GM12878 (cell line): ENCODE measurements around the gene MAPT. TPM values are rescaled to one million over a fixed set of nuclear protein-coding genes. Genes with fewer than 3 reads are reported as not detected.

Source experiments
- ATAC-seq: fragments of 200-7000 bp; cut with Tn5 transposase; 3 replicates; pipeline ENCODE4 v1.9.1; 2020; ENCODE audit warnings: mild to moderate bottlenecking, moderate library complexity
- BruUV-seq: library from RNA; stranded (reverse); fragments of 400-500 nt; replicated peaks from 2 replicates; lab custom pipeline; 2021; lab: Mats Ljungman, UMichigan
- CTCF ChIA-PET: fragments of 300-600 bp; sonication (Branson Sonifier 250); formaldehyde crosslinking; extraction: SDS; loops from one replicate; lab custom pipeline; 2021; ENCODE audit warnings: inconsistent platforms; lab: Yijun Ruan, JAX
- POLR2A ChIA-PET: fragments of 350-600 bp; formaldehyde crosslinking; extraction: SDS; loops from one replicate; lab custom pipeline; 2021; ENCODE audit warnings: inconsistent platforms; lab: Charles Lee
- RAD21 ChIA-PET: fragments of 300-600 bp; sonication (Branson Sonifier 250); formaldehyde crosslinking; loops from one replicate; lab custom pipeline; 2023; ENCODE audit warnings: antibody characterized with exemption; ENCODE audit not compliant: unreplicated experiment; lab: Charles Lee
- SMC1A ChIA-PET: fragments of 300-600 bp; sonication (Branson Sonifier 250); formaldehyde crosslinking; loops from one replicate; lab custom pipeline; 2023; ENCODE audit not compliant: unreplicated experiment, uncharacterized antibody; lab: Charles Lee
- DNase-seq: peaks from one replicate; pipeline ENCODE4 v3.0.0-alpha.2; 2011; ENCODE audit warnings: low read depth, low spot score
- FAIRE-seq: peaks from 3 replicates; lab custom pipeline; 2011; peaks lifted over from hg19 to GRCh38; lab: Jason Lieb, UNC
- H2AFZ ChIP-seq: 2 replicates; pipeline ENCODE4 v1.6.0; 2011; ENCODE audit warnings: low read depth, low read length, control low read depth; ENCODE audit not compliant: control insufficient read depth
- H3K27ac ChIP-seq: 2 replicates; pipeline ENCODE4 v1.5.1; 2011; ENCODE audit warnings: control low read depth; ENCODE audit not compliant: control insufficient read depth, insufficient read depth
- H3K27me3 ChIP-seq, 2 experiments: replicated peaks in 1 of 2; 2 replicates each; pipeline versions ENCODE4 v1.6.0 to v1.6.1; 2011; ENCODE audit warnings: low read length in 1 of 2; ENCODE audit not compliant: control insufficient read depth in 2 of 2, insufficient read depth in 2 of 2
- H3K36me3 ChIP-seq, 2 experiments: 2 replicates each; pipeline ENCODE4 v1.5.1; 2011; ENCODE audit warnings: low read length in 1 of 2; ENCODE audit not compliant: control insufficient read depth in 2 of 2, insufficient read depth in 2 of 2
- H3K4me1 ChIP-seq: 2 replicates; pipeline ENCODE4 v1.6.1; 2011; ENCODE audit warnings: mild to moderate bottlenecking, low read length, moderate library complexity, mixed read lengths; ENCODE audit not compliant: control insufficient read depth, insufficient read depth
- H3K4me2 ChIP-seq: 2 replicates; pipeline ENCODE4 v1.6.0; 2011; ENCODE audit warnings: control low read depth; ENCODE audit not compliant: control insufficient read depth, insufficient read depth
- H3K4me3 ChIP-seq: fragments of 200-600 bp; sonication (generic); 2 replicates; pipeline ENCODE4 v1.5.1; 2016
- H3K79me2 ChIP-seq: 2 replicates; pipeline ENCODE4 v1.6.0; 2011; ENCODE audit warnings: low read length; ENCODE audit not compliant: control insufficient read depth, insufficient read depth
- H3K9ac ChIP-seq: 2 replicates; pipeline ENCODE4 v1.8.0; 2011; ENCODE audit warnings: low read length, control low read depth, mixed read lengths; ENCODE audit not compliant: control insufficient read depth, insufficient read depth
- H3K9me3 ChIP-seq: replicated peaks from 3 replicates; pipeline ENCODE4 v1.5.1; 2011; ENCODE audit warnings: mild to moderate bottlenecking, low read length; ENCODE audit not compliant: control insufficient read depth, insufficient read depth
- H4K20me1 ChIP-seq: 2 replicates; pipeline ENCODE4 v1.6.0; 2011; ENCODE audit not compliant: control insufficient read depth, insufficient read depth
- CEBPZ ChIP-seq: fragments of 150-350 bp; IDR thresholded peaks from 2 replicates; pipeline ENCODE4 v1.6.1; 2016; ENCODE audit warnings: low read depth, low read length
- DPF2 ChIP-seq: fragments of 450-650 bp; IDR thresholded peaks from 2 replicates; pipeline ENCODE4 v1.6.1; 2017; ENCODE audit warnings: mild to moderate bottlenecking
- ETV6 ChIP-seq, 2 experiments: fragments of 450-650 bp in 1 of 2; IDR thresholded peaks in 1 of 2; conservative IDR thresholded peaks in 1 of 2; 2 replicates each; pipeline ENCODE4 v1.6.1; 2014; ENCODE audit warnings: antibody characterized with exemption in 1 of 2, borderline replicate concordance in 1 of 2, low read depth in 1 of 2, mild to moderate bottlenecking in 1 of 2, moderate library complexity in 1 of 2
- MTA3 ChIP-seq: IDR thresholded peaks from 2 replicates; pipeline ENCODE4 v1.6.1; 2012; ENCODE audit warnings: low read length, inconsistent platforms, borderline replicate concordance
- POU2F2 ChIP-seq: IDR thresholded peaks from 3 replicates; pipeline ENCODE4 v1.6.1; 2011; ENCODE audit warnings: low read depth, mild to moderate bottlenecking, low read length, borderline replicate concordance
- RELB ChIP-seq: fragments of 450-650 bp; IDR thresholded peaks from 2 replicates; pipeline ENCODE4 v1.6.1; 2017; ENCODE audit warnings: low read depth, mild to moderate bottlenecking, moderate library complexity
- SIN3A ChIP-seq: IDR thresholded peaks from 2 replicates; pipeline ENCODE4 v1.6.1; 2012; ENCODE audit warnings: low read depth, low read length, improper control_type of control experiment
- TAF1 ChIP-seq: IDR thresholded peaks from 2 replicates; pipeline ENCODE4 v1.6.1; 2011; ENCODE audit warnings: mild to moderate bottlenecking, low read depth, low read length, borderline replicate concordance
- TCF7 ChIP-seq: IDR thresholded peaks from 2 replicates; pipeline ENCODE4 v1.6.1; 2014; ENCODE audit warnings: antibody characterized with exemption, borderline replicate concordance
- ZNF622 ChIP-seq: fragments of 450-650 bp; IDR thresholded peaks from 2 replicates; pipeline ENCODE4 v1.6.1; 2017; ENCODE audit warnings: mild to moderate bottlenecking, inconsistent platforms
- ZSCAN29 ChIP-seq: fragments of 450-650 bp; IDR thresholded peaks from 2 replicates; pipeline ENCODE4 v1.6.1; 2017; ENCODE audit warnings: mild to moderate bottlenecking, moderate library complexity
- ZZZ3 ChIP-seq: IDR thresholded peaks from 2 replicates; pipeline ENCODE4 v1.6.1; 2011; ENCODE audit warnings: low read depth; ENCODE audit not compliant: control insufficient read depth, insufficient read length
- WGBS: methylation state at CpG from one replicate; pipeline ENCODE4 v1.1.6; 2016; ENCODE audit warnings: low lambda C conversion rate; ENCODE audit not compliant: insufficient replicate concordance, insufficient coverage; ENCODE audit errors: missing lambda C conversion rate; 5-methylcytosine and 5-hydroxymethylcytosine counted together
- in situ Hi-C: fragments of 300-500 bp; cut with MboI; formaldehyde crosslinking; loops from 9 replicates; pipeline ENCODE4 v1.14.3; 2018; ENCODE audit warnings: mixed read lengths
- intact Hi-C: fragments of 100-400 bp; cut with micrococcal nuclease; formaldehyde crosslinking; loops from one replicate; pipeline ENCODE4 v1.14.2; 2022; ENCODE audit not compliant: unreplicated experiment
- polyA plus RNA-seq, 11 experiments: library from polyadenylated mRNA; depleted of rRNA in 4 of 11; unstranded in 6 of 11; stranded (reverse) in 5 of 11; fragments of >200 nt; fragmentation: Nextera tagmentation in 4 of 11; fragmentation: Illumina TruSeq in 1 of 11; extraction: Ambion mirVana in 4 of 11; extraction: Trizol in 1 of 11; gene quantifications; 1 replicate in 1 of 11; 2 replicates in 10 of 11; pipeline versions ENCODE4 v1.2.1 to v1.2.3, GENCODE V29; 2011 to 2016; ENCODE audit warnings: inconsistent platforms in 2 of 11, missing spikeins in 2 of 11, low read depth in 1 of 11
- total RNA-seq, 4 experiments: library from RNA; depleted of rRNA in 3 of 4; stranded (reverse); fragments of >200 nt in 3 of 4; fragmentation: Illumina TruSeq in 1 of 4; extraction: Trizol in 1 of 4; gene quantifications; 2 replicates each; pipeline versions ENCODE4 v1.2.1 to v1.2.3, GENCODE V29; 2013 to 2021

The MAPT gene
- total and polyA plus RNA-seq, 10 of the 15 experiments (the other 5 are each of a cell fraction or from before 2014, with no cell fraction given): under 0.01 to 0.05 (median 0.03) TPM; not detected in 7

GRCh38 chr17:46000757-46001156 is 106.4 kb downstream of the MAPT start (continued):
- no peak for TF ChIP-seq RELB

- POLR2A ChIA-PET: no interaction called here
- no peak overlapping the region for H2AFZ ChIP-seq
Observed at GRCh38 chr17:46001390-46002310, 107.3 kb downstream of the MAPT start.

More at GRCh38 chr17:46001390-46002310, 107.3 kb downstream of the MAPT start:
- in situ Hi-C loops: loop anchor here (5.0 kb wide), 2 partner anchors 216 to 266 kb away; no protein-coding TSS in a partner anchor
- TF ChIP-seq ZZZ3: no peak
- no peak for TF ChIP-seq CEBPZ
- no peak for TF ChIP-seq ETV6 (conservative IDR thresholded peaks at IDR 0.05 in 1 of 2, IDR thresholded peaks at IDR 0.05 in 1 of 2; ENCODE audit: borderline replicate concordance in 1 of 2, low read depth in 1 of 2)
- no peak for TF ChIP-seq DPF2
- TF ChIP-seq TAF1: no peak
- TF ChIP-seq TCF7: no peak
- TF ChIP-seq ZNF622: no peak
- TF ChIP-seq ZSCAN29: no peak
- no peak for TF ChIP-seq MTA3
- no peak for TF ChIP-seq SIN3A
- no peak for TF ChIP-seq POU2F2
- Histone ChIP-seq H3K9ac (no peak overlapping the region), H3K27ac (no peak overlapping the region), H3K36me3 (no peaks in the 10 kb centered on the region), H3K4me1 (no peaks in the 10 kb centered on the region), H4K20me1 (no peaks in the 10 kb centered on the region), H3K79me2 (no peaks in the 10 kb centered on the region), H3K9me3 (no peaks in the 10 kb centered on the region), H3K27me3 (no peaks in the 10 kb centered on the region), H3K4me2 (no peak overlapping the region), H3K4me3 (no peak overlapping the region)
- ChIA-PET RAD21 (interaction anchor here (0.7 to 2.3 kb wide), 3 partner anchors 47 to 211 kb away, joined by 3 to 13 read pairs (median 4); no protein-coding TSS in a partner anchor), CTCF (interaction anchor here (0.6 to 6.4 kb wide), 13 partner anchors 11 to 285 kb away, joined by 3 to 65 read pairs (median 4); no protein-coding TSS in a partner anchor), SMC1A (interaction anchor here (0.6 to 3.1 kb wide), 5 partner anchors 43 to 556 kb away, joined by 3 to 10 read pairs (median 7); no protein-coding TSS in a partner anchor)
- DNase-seq: no peak
- FAIRE-seq: no peak
- no TSS peak for BruUV-seq
- 60% methylated on average over 13 of the region's 13 CpGs for WGBS
- ATAC-seq: no peak; the same call in 2 of the 3 replicates
- intact Hi-C loops: loop anchor here (1.0 kb wide), 1 partner anchor 212 kb away; no protein-coding TSS in a partner anchor
